ENCODE measurements around the gene MLLT3. TPM values are rescaled to one million over a fixed set of nuclear protein-coding genes. Genes with fewer than 3 reads are reported as not detected.

Gene MLLT3
- total RNA-seq, 1 experiment from 2014 or later: 21.6 TPM

- Histone ChIP-seq H4K20me1 (ENCODE audit: insufficient read depth) (no peaks in the 10 kb centered on the region), H3K4me2 (no peak overlapping the region), H3K36me3 (ENCODE audit: low read depth) (no peaks in the 10 kb centered on the region), H3F3A (ENCODE audit: insufficient read depth, low read depth) (peaks cover 13% of the 10 kb centered on the region; the same call in 1 of the 2 replicates), H3K9me3 (ENCODE audit: insufficient read depth, low read depth) (no peaks in the 10 kb centered on the region), H3K27me3 (ENCODE audit: insufficient read depth, low read depth) (no peaks in the 10 kb centered on the region), H3K9me2 (ENCODE audit: insufficient read depth) (no peaks in the 10 kb centered on the region), H2AFZ (no peak overlapping the region), H3K4me3 (no peak overlapping the region), H3K4me1 (replicated peaks; ENCODE audit: insufficient read depth) (peaks cover 21% of the 10 kb centered on the region), H3K79me2 (ENCODE audit: low read depth) (no peaks in the 10 kb centered on the region), H3K27ac (no peak overlapping the region)
- no TSS peak for BruUV-seq (replicated peaks)
- DNase-seq: no peak
- ChIA-PET POLR2A (ENCODE audit: unreplicated experiment) (no interaction called here), CTCF (no interaction called here)
- intact Hi-C loops (cut with micrococcal nuclease; ENCODE audit: unreplicated experiment): no loop called here
- no peak for TF ChIP-seq EZH2 (IDR thresholded peaks at IDR 0.05; ENCODE audit: low read depth)
- no peak for TF ChIP-seq CTCF (conservative IDR thresholded peaks at IDR 0.05)
These were observed 268.8 kb downstream of the MLLT3 start for GRCh38 chr9:20353524-20353923.

- H3K4me1 ChIP-seq (replicated peaks; ENCODE audit: insufficient read depth): peaks cover 12% of the 10 kb centered on the region
- ChIA-PET CTCF (interaction anchor here (0.6 kb wide), 1 partner anchor 275 kb away, joined by 3 read pairs; no protein-coding TSS in a partner anchor), POLR2A (ENCODE audit: unreplicated experiment) (interaction anchor here (0.6 kb wide), 2 partner anchors 423 to 997 kb away, joined by 3 to 10 read pairs; no protein-coding TSS in a partner anchor)
- H3K27me3 ChIP-seq (ENCODE audit: insufficient read depth, low read depth): no peaks in the 10 kb centered on the region
- no peaks in the 10 kb centered on the region for H3K9me2 ChIP-seq (ENCODE audit: insufficient read depth)
- H3K79me2 ChIP-seq (ENCODE audit: low read depth): no peaks in the 10 kb centered on the region
- no peaks in the 10 kb centered on the region for H3K9me3 ChIP-seq (ENCODE audit: insufficient read depth, low read depth)
- H4K20me1 ChIP-seq (ENCODE audit: insufficient read depth): no peaks in the 10 kb centered on the region
- no peak overlapping the region for H3K27ac ChIP-seq
- BruUV-seq (replicated peaks): no TSS peak
- no peak overlapping the region for H3K4me3 ChIP-seq
- no peaks in the 10 kb centered on the region for H3K36me3 ChIP-seq (ENCODE audit: low read depth)
- peaks cover 9% of the 10 kb centered on the region; the same call in 1 of the 2 replicates for H3F3A ChIP-seq (ENCODE audit: insufficient read depth, low read depth)
- DNase-seq: no peak
- no peak overlapping the region for H2AFZ ChIP-seq
- H3K4me2 ChIP-seq: no peak overlapping the region
- intact Hi-C loops (cut with micrococcal nuclease; ENCODE audit: unreplicated experiment): no loop called here
- TF ChIP-seq CTCF (conservative IDR thresholded peaks at IDR 0.05) (no peak), EZH2 (IDR thresholded peaks at IDR 0.05; ENCODE audit: low read depth) (no peak)
These were observed 269.7 kb downstream of the MLLT3 start for GRCh38 chr9:20352591-20352990.

- Histone ChIP-seq H3F3A (ENCODE audit: insufficient read depth, low read depth) (peaks cover 3% of the 10 kb centered on the region; the same call in 1 of the 2 replicates), H3K4me2 (no peak overlapping the region), H3K4me1 (replicated peaks; ENCODE audit: insufficient read depth) (peaks cover 3% of the 10 kb centered on the region), H3K79me2 (ENCODE audit: low read depth) (no peaks in the 10 kb centered on the region), H3K9me2 (ENCODE audit: insufficient read depth) (no peaks in the 10 kb centered on the region), H2AFZ (no peak overlapping the region), H3K4me3 (no peak overlapping the region), H3K9me3 (ENCODE audit: insufficient read depth, low read depth) (no peaks in the 10 kb centered on the region), H3K36me3 (ENCODE audit: low read depth) (no peaks in the 10 kb centered on the region), H4K20me1 (ENCODE audit: insufficient read depth) (no peaks in the 10 kb centered on the region), H3K27ac (no peak overlapping the region), H3K27me3 (ENCODE audit: insufficient read depth, low read depth) (no peaks in the 10 kb centered on the region)
- ChIA-PET CTCF (no interaction called here), POLR2A (ENCODE audit: unreplicated experiment) (no interaction called here)
- DNase-seq: no peak
- TF ChIP-seq CTCF (conservative IDR thresholded peaks at IDR 0.05): no peak
- no peak for TF ChIP-seq EZH2 (IDR thresholded peaks at IDR 0.05; ENCODE audit: low read depth)
- intact Hi-C loops (cut with micrococcal nuclease; ENCODE audit: unreplicated experiment): no loop called here
- BruUV-seq (replicated peaks): no TSS peak
These were observed 270.6 kb downstream of the MLLT3 start for GRCh38 chr9:20351715-20352114.
